HCT116 (cell line): ENCODE measurements around the gene DHX32. TPM values are rescaled to one million over a fixed set of nuclear protein-coding genes. Genes with fewer than 3 reads are reported as not detected.

Source experiments
- ATAC-seq: fragments of 200-7000 bp; cut with Tn5 transposase; 2 replicates; pipeline ENCODE4 v1.9.1; 2020; ENCODE audit warnings: mild to moderate bottlenecking, moderate library complexity
- BruUV-seq: library from RNA; stranded (reverse); fragments of 400-500 nt; replicated peaks from 2 replicates; lab custom pipeline; 2021; lab: Mats Ljungman, UMichigan
- CTCF ChIA-PET: fragments of 300-600 bp; sonication (Branson Sonifier 250); formaldehyde crosslinking; loops from one replicate; lab custom pipeline; 2021; ENCODE audit warnings: antibody characterized with exemption; lab: Charles Lee
- POLR2A ChIA-PET: fragments of 300-600, 350-600 bp; sonication (Branson Sonifier 250); formaldehyde crosslinking; loops from one replicate; lab custom pipeline; 2021; ENCODE audit warnings: antibody characterized with exemption; lab: Charles Lee
- RAD21 ChIA-PET, 2 experiments: fragments of 300-600 bp; sonication (Branson Sonifier 250); formaldehyde crosslinking; loops; one replicate each; lab custom pipeline; 2023; ENCODE audit warnings: low total read pairs in 2 of 2; ENCODE audit not compliant: uncharacterized antibody in 2 of 2, unreplicated experiment in 2 of 2, low non-redundant PET in 1 of 2; lab: Charles Lee
- DNase-seq: peaks from one replicate; pipeline ENCODE4 v3.0.0-alpha.2; 2010; ENCODE audit warnings: low read depth, low spot score
- H2AFZ ChIP-seq: fragments of 200-600 bp; shearing (Covaris generic), sonication (generic); 2 replicates; pipeline ENCODE4 v1.6.1; 2017; ENCODE audit warnings: low read depth, mixed run types, mixed read lengths, antibody characterized with exemption, low read length; ENCODE audit not compliant: poor library complexity, severe bottlenecking
- H3K27ac ChIP-seq: 2 replicates; pipeline ENCODE4 v1.5.1; 2012; ENCODE audit warnings: low read depth, low read length
- H3K27me3 ChIP-seq: fragments of 200-600 bp; sonication (generic); 2 replicates; pipeline ENCODE4 v1.6.1; 2016; ENCODE audit warnings: mixed run types, low read length, mixed read lengths; ENCODE audit not compliant: insufficient read depth
- H3K36me3 ChIP-seq, 2 experiments: fragments of 200-500 bp in 1 of 2; fragments of 200-600 bp in 1 of 2; sonication (Bioruptor generic) in 1 of 2; sonication (generic) in 1 of 2; 2 replicates each; pipeline versions ENCODE4 v1.5.1 to v1.6.1; 2014 to 2016; ENCODE audit warnings: low read length in 2 of 2, inconsistent platforms in 1 of 2, mixed read lengths in 1 of 2, mixed run types in 1 of 2; ENCODE audit not compliant: insufficient read depth in 2 of 2, control insufficient read depth in 1 of 2
- H3K4me1 ChIP-seq, 2 experiments: fragments of 200-600 bp in 1 of 2; sonication (generic) in 1 of 2; 2 replicates each; pipeline versions ENCODE4 v1.5.1 to v1.6.1; 2012 to 2017; ENCODE audit warnings: low read length in 2 of 2, inconsistent platforms in 1 of 2, mild to moderate bottlenecking in 1 of 2, mixed read lengths in 1 of 2, mixed run types in 1 of 2, moderate library complexity in 1 of 2; ENCODE audit not compliant: insufficient read depth in 2 of 2, control insufficient read depth in 1 of 2
- H3K4me2 ChIP-seq: fragments of 200-600 bp; sonication (generic); 2 replicates; pipeline ENCODE4 v1.6.1; 2017; ENCODE audit warnings: mixed run types, low read length, mixed read lengths
- H3K4me3 ChIP-seq, 2 experiments: fragments of 200-600 bp in 1 of 2; sonication (generic) in 1 of 2; replicated peaks in 1 of 2; 2 replicates each; pipeline ENCODE4 v1.5.1; 2011 to 2016; ENCODE audit warnings: low read length in 2 of 2, control low read depth in 1 of 2, low read depth in 1 of 2, mild to moderate bottlenecking in 1 of 2, mixed read lengths in 1 of 2, mixed run types in 1 of 2
- H3K79me2 ChIP-seq: fragments of 200-600 bp; sonication (generic); 2 replicates; pipeline ENCODE4 v1.6.1; 2017; ENCODE audit warnings: mild to moderate bottlenecking, mixed run types, low read length, moderate library complexity, mixed read lengths; ENCODE audit not compliant: insufficient read depth
- H3K9ac ChIP-seq: fragments of 200-600 bp; sonication (generic); 2 replicates; pipeline ENCODE4 v1.6.1; 2016; ENCODE audit warnings: low read length, mixed read lengths
- H3K9me2 ChIP-seq: fragments of 200-600 bp; sonication (generic), shearing (Covaris generic); 2 replicates; pipeline ENCODE4 v1.6.1; 2017; ENCODE audit warnings: mixed run types, mild to moderate bottlenecking, moderate library complexity; ENCODE audit not compliant: insufficient read depth
- H3K9me3 ChIP-seq, 2 experiments: fragments of 200-500 bp in 1 of 2; fragments of 200-600 bp in 1 of 2; sonication (Bioruptor generic) in 1 of 2; sonication (generic) in 1 of 2; 2 replicates each; pipeline ENCODE4 v1.6.1; 2014 to 2017; ENCODE audit warnings: low read length in 2 of 2, mixed read lengths in 2 of 2, inconsistent platforms in 1 of 2, low read depth in 1 of 2, mild to moderate bottlenecking in 1 of 2, mixed run types in 1 of 2, moderate library complexity in 1 of 2; ENCODE audit not compliant: control insufficient read depth in 1 of 2, insufficient read depth in 1 of 2
- H4K20me1 ChIP-seq: fragments of 200-600 bp; sonication (generic), shearing (Covaris generic); 2 replicates; pipeline ENCODE4 v1.6.1; 2017; ENCODE audit warnings: mixed run types, mild to moderate bottlenecking, moderate library complexity; ENCODE audit not compliant: insufficient read depth
- CEBPB ChIP-seq: IDR thresholded peaks from 2 replicates; pipeline ENCODE4 v1.6.1; 2012; ENCODE audit warnings: low read depth
- EGR1 ChIP-seq: IDR thresholded peaks from 2 replicates; pipeline ENCODE4 v1.6.1; 2012; ENCODE audit warnings: low read depth
- EZH2 ChIP-seq: fragments of 200-600 bp; sonication (generic); IDR thresholded peaks from 2 replicates; pipeline ENCODE4 v1.6.1; 2017; ENCODE audit warnings: antibody characterized with exemption, mixed run types
- EZH2phosphoT487 ChIP-seq: fragments of 200-600 bp; IDR thresholded peaks from 2 replicates; pipeline ENCODE4 v1.6.1; 2018; ENCODE audit warnings: antibody characterized with exemption, borderline replicate concordance
- FOSL1 ChIP-seq: IDR thresholded peaks from 2 replicates; pipeline ENCODE4 v1.6.1; 2012; ENCODE audit warnings: low read depth
- SRF ChIP-seq: IDR thresholded peaks from 2 replicates; pipeline ENCODE4 v1.6.1; 2012; ENCODE audit warnings: low read depth
- YY1 ChIP-seq: IDR thresholded peaks from 2 replicates; pipeline ENCODE4 v1.6.1; 2011; ENCODE audit warnings: low read length, low read depth, moderate library complexity, mild to moderate bottlenecking; ENCODE audit not compliant: insufficient replicate concordance; ENCODE audit errors: extremely low read depth
- ZNF274 ChIP-seq: fragments of 200-500 bp; sonication (Bioruptor generic); IDR thresholded peaks from 2 replicates; pipeline ENCODE4 v1.6.1; 2014; ENCODE audit warnings: mild to moderate bottlenecking, low read depth, low read length, inconsistent platforms
- intact Hi-C: fragments of 100-400 bp; cut with micrococcal nuclease; formaldehyde crosslinking; loops from 2 replicates; pipeline ENCODE4 v1.10.0; 2022
- total RNA-seq: library from RNA; stranded (reverse); gene quantifications from one replicate; pipeline ENCODE4 v1.2.1, GENCODE V29; 2021; ENCODE audit not compliant: unreplicated experiment
- TF ChIP-seq, protein P1 (sequence below), 3 experiments: fragments of 200-600 bp in 1 of 3; sonication (generic) in 1 of 3; IDR thresholded peaks in 2 of 3; conservative IDR thresholded peaks in 1 of 3; 2 replicates each; pipeline ENCODE4 v1.5.1; 2012 to 2017; ENCODE audit warnings: low read depth in 2 of 3, low read length in 2 of 3, antibody characterized with exemption in 1 of 3, borderline replicate concordance in 1 of 3, control low read depth in 1 of 3, mild to moderate bottlenecking in 1 of 3, mixed read lengths in 1 of 3, mixed run types in 1 of 3, moderate library complexity in 1 of 3; ENCODE audit not compliant: insufficient read depth in 1 of 3
- TF ChIP-seq, protein P2 (sequence below): IDR thresholded peaks from 2 replicates; pipeline ENCODE4 v1.6.1; 2012; ENCODE audit warnings: low read depth

The DHX32 gene
- total RNA-seq, 1 experiment from 2014 or later: 50.9 TPM

DNA sequence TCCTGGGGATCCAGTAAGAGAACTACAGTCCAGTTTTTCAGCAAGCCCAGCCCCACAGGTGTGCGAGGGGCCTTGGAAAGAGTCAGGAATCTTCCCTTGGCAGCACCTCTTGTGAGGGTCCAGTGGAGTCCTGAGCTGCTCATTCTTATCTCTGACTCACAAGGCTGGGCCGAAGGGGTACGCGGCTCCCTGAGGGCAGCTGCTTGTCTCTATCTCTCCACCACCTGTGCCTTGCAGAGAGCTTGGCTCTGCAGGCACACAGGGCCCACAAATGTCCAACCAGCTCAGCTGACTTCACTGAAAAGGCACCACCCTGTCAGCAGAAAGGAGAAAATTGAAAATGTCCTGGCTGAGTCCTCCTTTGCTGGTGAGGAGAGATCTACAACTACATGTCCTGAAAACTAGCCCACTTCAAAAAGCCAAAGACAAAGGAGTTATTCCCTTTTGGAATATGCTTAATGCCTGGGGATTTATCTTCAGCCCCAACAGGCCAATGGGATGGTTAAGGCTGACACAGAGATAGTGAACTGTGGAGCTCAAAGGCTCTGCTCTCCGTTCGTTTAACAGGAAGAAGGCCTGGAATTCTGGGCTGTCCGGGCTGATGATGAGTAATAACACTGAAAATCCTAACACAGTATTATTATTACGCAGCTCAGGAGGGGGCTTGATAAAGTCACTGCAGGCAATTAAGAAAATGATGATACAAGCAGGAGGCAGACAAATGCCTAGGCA, 81.5 kb downstream of the DHX32 start:
- H3K9me3 ChIP-seq: no peaks in the 10 kb centered on the region
- no peak overlapping the region for H3K4me3 ChIP-seq
- no peak overlapping the region for H3K27ac ChIP-seq
- ChIA-PET POLR2A (no interaction called here), CTCF (no interaction called here), RAD21 (no interaction called here)
- no peaks in the 10 kb centered on the region for H3K27me3 ChIP-seq
- no TSS peak for BruUV-seq
- no peaks in the 10 kb centered on the region for H3K4me1 ChIP-seq
- no peaks in the 10 kb centered on the region for H4K20me1 ChIP-seq
- no peak for TF ChIP-seq EZH2phosphoT487
- ATAC-seq (no peak), DNase-seq (no peak)
- intact Hi-C loops: no loop called here
- H3K4me2 ChIP-seq: no peak overlapping the region
- no peaks in the 10 kb centered on the region for H3K9me2 ChIP-seq
- H3K36me3 ChIP-seq: peaks cover 0 to 3% of the 10 kb centered on the region in 2 experiments; a peak in 1 of 4 replicates
- no peaks in the 10 kb centered on the region for H3K79me2 ChIP-seq
- no peak overlapping the region for H2AFZ ChIP-seq
- H3K9ac ChIP-seq: no peak overlapping the region

DNA sequence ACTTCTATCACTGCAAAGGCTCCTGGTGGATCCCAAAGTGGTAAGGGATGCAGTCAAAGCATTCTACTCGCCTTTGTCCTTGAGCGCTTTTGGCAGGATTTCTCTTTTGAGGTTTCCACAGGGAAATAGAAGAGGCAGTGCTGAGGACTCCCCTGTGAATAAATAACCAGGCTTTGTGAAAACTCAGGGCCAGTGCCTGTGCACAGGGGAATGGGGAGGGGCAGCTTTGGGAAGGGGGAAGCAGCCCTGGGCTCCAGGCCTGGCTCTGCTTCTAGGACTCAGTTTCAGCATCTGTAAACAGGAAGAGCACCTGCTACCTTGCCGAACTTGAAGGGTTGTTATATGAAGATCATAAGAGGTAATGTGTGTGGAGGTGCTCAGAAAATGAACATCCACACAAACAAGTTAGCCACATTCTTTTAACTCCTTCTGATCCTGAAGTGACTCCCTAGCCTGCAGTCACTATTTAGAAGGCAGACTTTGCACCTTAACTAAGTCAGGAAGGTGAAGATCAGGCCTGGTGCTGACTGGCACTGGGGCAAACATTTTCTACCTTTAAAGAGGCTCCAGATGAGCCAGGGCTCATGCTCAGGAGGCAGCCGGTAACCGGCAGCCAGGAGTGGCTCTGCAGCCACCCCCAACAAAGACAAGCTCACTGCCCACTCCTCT, 83.0 kb downstream of the DHX32 start:
- Histone ChIP-seq H3K27ac (no peak overlapping the region), H3K79me2 (no peaks in the 10 kb centered on the region), H3K4me2 (no peak overlapping the region), H2AFZ (no peak overlapping the region), H3K4me3 (no peak overlapping the region), H3K36me3 (peaks cover 0 to 10% of the 10 kb centered on the region in 2 experiments; a peak in 2 of 4 replicates), H4K20me1 (no peaks in the 10 kb centered on the region), H3K9ac (no peak overlapping the region), H3K9me3 (no peaks in the 10 kb centered on the region), H3K9me2 (no peaks in the 10 kb centered on the region), H3K4me1 (no peaks in the 10 kb centered on the region), H3K27me3 (no peaks in the 10 kb centered on the region)
- DNase-seq: no peak
- ChIA-PET CTCF (no interaction called here), RAD21 (no interaction called here), POLR2A (no interaction called here)
- intact Hi-C loops: no loop called here
- no TSS peak for BruUV-seq
- no peak for ATAC-seq
- TF ChIP-seq EZH2phosphoT487: no peak
- TF ChIP-seq, protein P1, sequence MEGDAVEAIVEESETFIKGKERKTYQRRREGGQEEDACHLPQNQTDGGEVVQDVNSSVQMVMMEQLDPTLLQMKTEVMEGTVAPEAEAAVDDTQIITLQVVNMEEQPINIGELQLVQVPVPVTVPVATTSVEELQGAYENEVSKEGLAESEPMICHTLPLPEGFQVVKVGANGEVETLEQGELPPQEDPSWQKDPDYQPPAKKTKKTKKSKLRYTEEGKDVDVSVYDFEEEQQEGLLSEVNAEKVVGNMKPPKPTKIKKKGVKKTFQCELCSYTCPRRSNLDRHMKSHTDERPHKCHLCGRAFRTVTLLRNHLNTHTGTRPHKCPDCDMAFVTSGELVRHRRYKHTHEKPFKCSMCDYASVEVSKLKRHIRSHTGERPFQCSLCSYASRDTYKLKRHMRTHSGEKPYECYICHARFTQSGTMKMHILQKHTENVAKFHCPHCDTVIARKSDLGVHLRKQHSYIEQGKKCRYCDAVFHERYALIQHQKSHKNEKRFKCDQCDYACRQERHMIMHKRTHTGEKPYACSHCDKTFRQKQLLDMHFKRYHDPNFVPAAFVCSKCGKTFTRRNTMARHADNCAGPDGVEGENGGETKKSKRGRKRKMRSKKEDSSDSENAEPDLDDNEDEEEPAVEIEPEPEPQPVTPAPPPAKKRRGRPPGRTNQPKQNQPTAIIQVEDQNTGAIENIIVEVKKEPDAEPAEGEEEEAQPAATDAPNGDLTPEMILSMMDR (IDR thresholded peaks at IDR 0.05 in 2 of 3, conservative IDR thresholded peaks at IDR 0.05 in 1 of 3; ENCODE audit: borderline replicate concordance in 1 of 3, insufficient read depth in 1 of 3, low read depth in 2 of 3, low read length in 2 of 3): no peak
- TF ChIP-seq ZNF274: no peak
- no peak for TF ChIP-seq YY1
- TF ChIP-seq, protein P2, sequence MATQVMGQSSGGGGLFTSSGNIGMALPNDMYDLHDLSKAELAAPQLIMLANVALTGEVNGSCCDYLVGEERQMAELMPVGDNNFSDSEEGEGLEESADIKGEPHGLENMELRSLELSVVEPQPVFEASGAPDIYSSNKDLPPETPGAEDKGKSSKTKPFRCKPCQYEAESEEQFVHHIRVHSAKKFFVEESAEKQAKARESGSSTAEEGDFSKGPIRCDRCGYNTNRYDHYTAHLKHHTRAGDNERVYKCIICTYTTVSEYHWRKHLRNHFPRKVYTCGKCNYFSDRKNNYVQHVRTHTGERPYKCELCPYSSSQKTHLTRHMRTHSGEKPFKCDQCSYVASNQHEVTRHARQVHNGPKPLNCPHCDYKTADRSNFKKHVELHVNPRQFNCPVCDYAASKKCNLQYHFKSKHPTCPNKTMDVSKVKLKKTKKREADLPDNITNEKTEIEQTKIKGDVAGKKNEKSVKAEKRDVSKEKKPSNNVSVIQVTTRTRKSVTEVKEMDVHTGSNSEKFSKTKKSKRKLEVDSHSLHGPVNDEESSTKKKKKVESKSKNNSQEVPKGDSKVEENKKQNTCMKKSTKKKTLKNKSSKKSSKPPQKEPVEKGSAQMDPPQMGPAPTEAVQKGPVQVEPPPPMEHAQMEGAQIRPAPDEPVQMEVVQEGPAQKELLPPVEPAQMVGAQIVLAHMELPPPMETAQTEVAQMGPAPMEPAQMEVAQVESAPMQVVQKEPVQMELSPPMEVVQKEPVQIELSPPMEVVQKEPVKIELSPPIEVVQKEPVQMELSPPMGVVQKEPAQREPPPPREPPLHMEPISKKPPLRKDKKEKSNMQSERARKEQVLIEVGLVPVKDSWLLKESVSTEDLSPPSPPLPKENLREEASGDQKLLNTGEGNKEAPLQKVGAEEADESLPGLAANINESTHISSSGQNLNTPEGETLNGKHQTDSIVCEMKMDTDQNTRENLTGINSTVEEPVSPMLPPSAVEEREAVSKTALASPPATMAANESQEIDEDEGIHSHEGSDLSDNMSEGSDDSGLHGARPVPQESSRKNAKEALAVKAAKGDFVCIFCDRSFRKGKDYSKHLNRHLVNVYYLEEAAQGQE: no peak
- no peak for TF ChIP-seq FOSL1
- no peak for TF ChIP-seq CEBPB
- no peak for TF ChIP-seq EGR1
- TF ChIP-seq EZH2: no peak
- TF ChIP-seq SRF: no peak
